K562 (cell line): ENCODE results near the gene IFNA1. TPM values are rescaled to one million over a fixed set of nuclear protein-coding genes. Genes with fewer than 3 reads are reported as not detected.

Source experiments
- ATAC-seq: fragments of 200-7000 bp; cut with Tn5 transposase; 3 replicates; pipeline ENCODE4 v1.9.1; 2020; ENCODE audit warnings: moderate library complexity
- BruUV-seq: library from RNA; stranded (reverse); fragments of 400-500 nt; replicated peaks from 2 replicates; lab custom pipeline; 2021; lab: Mats Ljungman, UMichigan
- CTCF ChIA-PET: fragments of 300-600 bp; formaldehyde crosslinking; extraction: SDS; loops from one replicate; lab custom pipeline; 2021; ENCODE audit warnings: low intra/inter-chr PET ratio; lab: Yijun Ruan, JAX
- POLR2A ChIA-PET: fragments of 300-600, 350-650 bp; sonication (Branson Sonifier 250); formaldehyde crosslinking; extraction: SDS; loops from one replicate; lab custom pipeline; 2021; ENCODE audit warnings: antibody characterized with exemption, inconsistent platforms; lab: Yijun Ruan, JAX
- DNase-seq, 4 experiments: peaks; one replicate each; pipeline versions ENCODE4 v3.0.0 to v3.0.0-alpha.2; 2011 to 2018; ENCODE audit warnings: low spot score in 3 of 4, mixed read lengths in 3 of 4; ENCODE audit errors: extremely low read depth in 1 of 4
- FAIRE-seq: peaks from 2 replicates; lab custom pipeline; 2011; peaks lifted over from hg19 to GRCh38; lab: Jason Lieb, UNC
- H2AFZ ChIP-seq: 2 replicates; pipeline ENCODE4 v1.6.0; 2011; ENCODE audit warnings: low read depth, low read length, control low read depth, inconsistent platforms
- H3K27ac ChIP-seq: fragments of 200-600 bp; 3 replicates; pipeline ENCODE4 v1.8.0; 2011; ENCODE audit warnings: low read depth, mild to moderate bottlenecking, control low read depth, inconsistent platforms, low read length, moderate library complexity, mixed read lengths; ENCODE audit errors: extremely low read depth
- H3K27me3 ChIP-seq, 2 experiments: fragments of 300-600 bp in 1 of 2; 2 replicates in 1 of 2; 3 replicates in 1 of 2; pipeline versions ENCODE4 v1.6.0 to v1.8.0; 2011; ENCODE audit warnings: inconsistent platforms in 2 of 2, low read length in 2 of 2, mild to moderate bottlenecking in 1 of 2, mixed read lengths in 1 of 2, moderate library complexity in 1 of 2; ENCODE audit not compliant: control insufficient read depth in 2 of 2, insufficient read depth in 2 of 2
- H3K36me3 ChIP-seq: fragments of 300-600 bp; 3 replicates; pipeline ENCODE4 v1.8.0; 2011; ENCODE audit warnings: mild to moderate bottlenecking, low read length, inconsistent platforms; ENCODE audit not compliant: control insufficient read depth, insufficient read depth
- H3K4me1 ChIP-seq, 2 experiments: fragments of 200-600 bp in 1 of 2; replicated peaks in 1 of 2; 2 replicates in 1 of 2; 3 replicates in 1 of 2; pipeline versions ENCODE4 v1.5.1 to v1.8.0; 2011; ENCODE audit warnings: inconsistent platforms in 2 of 2, low read length in 2 of 2, mild to moderate bottlenecking in 1 of 2, mixed read lengths in 1 of 2, moderate library complexity in 1 of 2; ENCODE audit not compliant: control insufficient read depth in 2 of 2, insufficient read depth in 2 of 2
- H3K4me2 ChIP-seq: 2 replicates; pipeline ENCODE4 v1.6.1; 2011; ENCODE audit warnings: low read length, control low read depth, inconsistent platforms, mixed read lengths; ENCODE audit not compliant: insufficient read depth
- H3K4me3 ChIP-seq: fragments of 200-600 bp; sonication (generic), shearing (Covaris generic); 2 replicates; pipeline ENCODE4 v1.5.1; 2016; ENCODE audit warnings: control low read depth, inconsistent platforms
- H3K79me2 ChIP-seq: fragments of 200-600 bp; 3 replicates; pipeline ENCODE4 v1.8.0; 2011; ENCODE audit warnings: low read length, inconsistent platforms; ENCODE audit not compliant: control insufficient read depth, insufficient read depth
- H3K9ac ChIP-seq, 2 experiments: 2 replicates each; pipeline versions ENCODE4 v1.6.0 to v1.6.1; 2011; ENCODE audit warnings: low read depth in 2 of 2, low read length in 2 of 2, control low read depth in 1 of 2, inconsistent platforms in 1 of 2, mild to moderate bottlenecking in 1 of 2, mixed read lengths in 1 of 2; ENCODE audit not compliant: insufficient read depth in 1 of 2
- H3K9me1 ChIP-seq: one replicate; pipeline ENCODE4 v1.6.0; 2011; ENCODE audit warnings: inconsistent platforms, mild to moderate bottlenecking, low read length, moderate library complexity; ENCODE audit not compliant: control insufficient read depth, insufficient read depth
- H3K9me3 ChIP-seq: replicated peaks from 2 replicates; pipeline ENCODE4 v1.5.1; 2011; ENCODE audit warnings: low read depth, low read length, inconsistent platforms; ENCODE audit not compliant: control insufficient read depth, insufficient read depth
- H4K20me1 ChIP-seq: replicated peaks from 2 replicates; pipeline ENCODE4 v1.6.1; 2011; ENCODE audit warnings: low read length, inconsistent platforms, mixed read lengths; ENCODE audit not compliant: control insufficient read depth, insufficient read depth
- ATF1 ChIP-seq, 2 experiments: fragments of 450-650 bp in 1 of 2; IDR thresholded peaks; 2 replicates each; pipeline ENCODE4 v1.6.1; 2016; ENCODE audit warnings: missing compliant biosample characterization in 1 of 2, missing genetic modification characterization in 1 of 2
- CGGBP1 ChIP-seq: fragments of 250-450 bp; sonication (Bioruptor Pico); IDR thresholded peaks from 2 replicates; pipeline ENCODE4 v1.9.0; 2021; ENCODE audit warnings: mild to moderate bottlenecking
- EWSR1 ChIP-seq: fragments of 450-650 bp; IDR thresholded peaks from 2 replicates; pipeline ENCODE4 v1.6.1; 2018; ENCODE audit warnings: borderline replicate concordance, mild to moderate bottlenecking, low read depth, moderate library complexity; ENCODE audit not compliant: partially characterized antibody
- HDAC3 ChIP-seq: fragments of 450-650 bp; IDR thresholded peaks from 2 replicates; pipeline ENCODE4 v1.6.1; 2018; ENCODE audit warnings: borderline replicate concordance, mild to moderate bottlenecking, moderate library complexity; ENCODE audit not compliant: partially characterized antibody
- MCM7 ChIP-seq, 2 experiments: fragments of 450-650 bp; IDR thresholded peaks; 2 replicates each; pipeline ENCODE4 v1.6.1; 2016 to 2018
- NFIX ChIP-seq: fragments of 250-450 bp; sonication (Bioruptor Pico); IDR thresholded peaks from 2 replicates; pipeline ENCODE4 v1.4.0; 2020; ENCODE audit warnings: low read depth, mild to moderate bottlenecking, moderate library complexity
- RBM22 ChIP-seq: fragments of 200-400 bp; formaldehyde crosslinking; IDR thresholded peaks from 2 replicates; pipeline ENCODE4 v1.6.1; 2018; ENCODE audit warnings: low read length, low read depth; ENCODE audit not compliant: poor library complexity, severe bottlenecking
- SMC3 ChIP-seq: conservative IDR thresholded peaks from 2 replicates; pipeline ENCODE4 v1.6.1; 2011; ENCODE audit warnings: low read depth, low read length, improper control_type of control experiment; ENCODE audit not compliant: insufficient read depth
- TOE1 ChIP-seq, 2 experiments: fragments of 450-650 bp in 1 of 2; sonication (generic) in 1 of 2; formaldehyde crosslinking in 1 of 2; IDR thresholded peaks; 2 replicates each; pipeline versions ENCODE4 v1.7.1 to v1.8.0; 2016 to 2022; ENCODE audit warnings: borderline replicate concordance in 2 of 2, mild to moderate bottlenecking in 2 of 2, antibody characterized with exemption in 1 of 2, inconsistent platforms in 1 of 2, low read depth in 1 of 2, missing genetic modification reagents in 1 of 2, moderate library complexity in 1 of 2
- ZNF165 ChIP-seq: fragments of 250-450 bp; sonication (Bioruptor Pico); IDR thresholded peaks from 2 replicates; pipeline ENCODE4 v1.4.0; 2020; ENCODE audit warnings: borderline replicate concordance
- ZNF79 ChIP-seq: fragments of 250-450 bp; sonication (Bioruptor Pico); IDR thresholded peaks from 2 replicates; pipeline ENCODE4 v1.4.0; 2020; ENCODE audit warnings: low read depth, mild to moderate bottlenecking, moderate library complexity
- WGBS: fragments of 100-300 bp; shearing (Covaris generic); methylation state at CpG from one replicate; pipeline ENCODE4 v1.1.6; 2016; ENCODE audit warnings: low coverage, mixed read lengths; ENCODE audit not compliant: insufficient coverage; ENCODE audit errors: missing lambda C conversion rate; 5-methylcytosine and 5-hydroxymethylcytosine counted together
- in situ Hi-C: fragments of 300-500 bp; cut with MboI; formaldehyde crosslinking; loops from 4 replicates; pipeline ENCODE4 v1.15.0; 2018; ENCODE audit warnings: inconsistent platforms, mixed read lengths
- intact Hi-C: fragments of 100-400 bp; cut with micrococcal nuclease; formaldehyde crosslinking; loops from 2 replicates; pipeline ENCODE4 v1.14.2; 2022
- polyA plus RNA-seq, 8 experiments: library from polyadenylated mRNA; depleted of rRNA in 4 of 8; stranded (reverse) in 5 of 8; unstranded in 3 of 8; fragments of >200 nt; fragmentation: Nextera tagmentation in 2 of 8; fragmentation: Illumina TruSeq in 1 of 8; extraction: Ambion mirVana in 2 of 8; extraction: Trizol in 1 of 8; gene quantifications; 2 replicates each; pipeline versions ENCODE4 v1.2.1 to v1.2.3, GENCODE V29; 2011 to 2014; ENCODE audit warnings: inconsistent platforms in 1 of 8, missing spikeins in 1 of 8
- total RNA-seq, 7 experiments: library from RNA; depleted of rRNA in 6 of 7; stranded (reverse); fragments of >200 nt in 6 of 7; fragmentation: Illumina TruSeq in 2 of 7; extraction: Trizol in 2 of 7; gene quantifications; 2 replicates each; pipeline versions ENCODE4 v1.2.1 to v1.2.3, GENCODE V29; 2011 to 2021; ENCODE audit warnings: low replicate concordance in 1 of 7
- TF ChIP-seq, protein P1 (sequence below), 2 experiments: IDR thresholded peaks in 1 of 2; conservative IDR thresholded peaks in 1 of 2; 2 replicates each; pipeline ENCODE4 v1.6.1; 2016; ENCODE audit warnings: low read depth in 2 of 2, mild to moderate bottlenecking in 1 of 2, missing compliant biosample characterization in 1 of 2, missing genetic modification characterization in 1 of 2, moderate library complexity in 1 of 2
- TF ChIP-seq, protein P2 (sequence below): fragments of 450-650 bp; conservative IDR thresholded peaks from 2 replicates; pipeline ENCODE4 v1.6.1; 2016; ENCODE audit warnings: missing genetic modification characterization, low read depth, mild to moderate bottlenecking, missing compliant biosample characterization, moderate library complexity
- TF ChIP-seq, protein P3 (sequence below): fragments of 250-450 bp; sonication (Bioruptor Pico); IDR thresholded peaks from 2 replicates; pipeline ENCODE4 v1.8.0; 2022; ENCODE audit warnings: moderate library complexity, mild to moderate bottlenecking, inconsistent platforms

Gene IFNA1
- total and polyA plus RNA-seq, 9 of the 15 experiments (the other 6 are each of a cell fraction or from before 2014, with no cell fraction given) = not detected

DNA sequence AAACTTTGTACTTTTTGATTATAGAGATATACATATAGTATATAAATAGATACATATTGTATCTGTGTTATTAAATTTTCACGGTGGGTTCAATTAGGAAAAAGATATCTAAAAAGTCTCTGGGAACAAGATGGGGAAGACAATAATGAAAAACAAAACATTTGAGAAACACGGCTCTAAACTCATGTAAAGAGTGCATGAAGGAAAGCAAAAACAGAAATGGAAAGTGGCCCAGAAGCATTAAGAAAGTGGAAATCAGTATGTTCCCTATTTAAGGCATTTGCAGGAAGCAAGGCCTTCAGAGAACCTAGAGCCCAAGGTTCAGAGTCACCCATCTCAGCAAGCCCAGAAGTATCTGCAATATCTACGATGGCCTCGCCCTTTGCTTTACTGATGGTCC is at the start of gene IFNA1 (continued):
- TF ChIP-seq, protein P1, sequence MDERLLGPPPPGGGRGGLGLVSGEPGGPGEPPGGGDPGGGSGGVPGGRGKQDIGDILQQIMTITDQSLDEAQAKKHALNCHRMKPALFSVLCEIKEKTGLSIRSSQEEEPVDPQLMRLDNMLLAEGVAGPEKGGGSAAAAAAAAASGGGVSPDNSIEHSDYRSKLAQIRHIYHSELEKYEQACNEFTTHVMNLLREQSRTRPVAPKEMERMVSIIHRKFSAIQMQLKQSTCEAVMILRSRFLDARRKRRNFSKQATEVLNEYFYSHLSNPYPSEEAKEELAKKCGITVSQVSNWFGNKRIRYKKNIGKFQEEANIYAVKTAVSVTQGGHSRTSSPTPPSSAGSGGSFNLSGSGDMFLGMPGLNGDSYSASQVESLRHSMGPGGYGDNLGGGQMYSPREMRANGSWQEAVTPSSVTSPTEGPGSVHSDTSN (CRISPR knock-in tag; IDR thresholded peaks at IDR 0.05; ENCODE audit: low read depth) = no peak
- TF ChIP-seq, protein P1 (tag; conservative IDR thresholded peaks at IDR 0.05; ENCODE audit: low read depth) = no peak
- TF ChIP-seq EWSR1 (no peak), CGGBP1 (CRISPR knock-in tag) (no peak), NFIX (CRISPR knock-in tag) (no peak)
- TF ChIP-seq, protein P2, sequence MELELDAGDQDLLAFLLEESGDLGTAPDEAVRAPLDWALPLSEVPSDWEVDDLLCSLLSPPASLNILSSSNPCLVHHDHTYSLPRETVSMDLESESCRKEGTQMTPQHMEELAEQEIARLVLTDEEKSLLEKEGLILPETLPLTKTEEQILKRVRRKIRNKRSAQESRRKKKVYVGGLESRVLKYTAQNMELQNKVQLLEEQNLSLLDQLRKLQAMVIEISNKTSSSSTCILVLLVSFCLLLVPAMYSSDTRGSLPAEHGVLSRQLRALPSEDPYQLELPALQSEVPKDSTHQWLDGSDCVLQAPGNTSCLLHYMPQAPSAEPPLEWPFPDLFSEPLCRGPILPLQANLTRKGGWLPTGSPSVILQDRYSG = no peak

DNA sequence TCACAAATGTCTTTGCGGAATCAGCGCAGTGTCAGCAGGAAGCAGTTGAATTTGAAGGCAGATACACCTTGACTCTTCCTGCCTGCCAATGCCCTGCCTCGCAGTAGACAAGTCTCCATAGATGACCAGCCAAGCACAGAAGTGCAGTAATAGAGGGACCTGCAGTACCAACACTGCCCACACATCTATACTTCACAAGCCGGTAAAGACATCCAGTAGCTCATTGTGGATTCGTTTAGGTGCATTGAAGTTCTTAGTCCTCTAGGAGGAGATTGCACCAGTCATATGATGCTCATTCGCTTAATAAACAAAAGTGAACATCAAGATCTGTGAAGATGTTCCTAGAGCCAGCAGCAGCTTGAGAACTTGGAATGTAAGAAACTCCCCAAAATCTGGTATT is 48.0 kb upstream of the IFNA1 start:
- no peaks in the 10 kb centered on the region for H3K36me3 ChIP-seq
- H3K4me2 ChIP-seq = no peak overlapping the region
- H3K4me1 ChIP-seq = no peaks in the 10 kb centered on the region
- no peaks in the 10 kb centered on the region for H3K9me1 ChIP-seq
- no peak for FAIRE-seq
- no peak overlapping the region for H3K4me3 ChIP-seq
- no peaks in the 10 kb centered on the region for H3K9me3 ChIP-seq
- no peaks in the 10 kb centered on the region for H3K79me2 ChIP-seq
- WGBS = no CpG with 5 or more reads among the region's 6 CpGs
- in situ Hi-C loops (no loop called here), intact Hi-C loops (no loop called here)
- ChIA-PET POLR2A (no interaction called here), CTCF (no interaction called here)
- ATAC-seq = no peak
- no peak overlapping the region for H3K9ac ChIP-seq
- H3K27ac ChIP-seq = no peak overlapping the region
- no peaks in the 10 kb centered on the region for H4K20me1 ChIP-seq
- H2AFZ ChIP-seq = no peak overlapping the region
- no TSS peak for BruUV-seq
- no peak for DNase-seq
- H3K27me3 ChIP-seq = no peaks in the 10 kb centered on the region
- TF ChIP-seq MCM7 (IDR thresholded peaks at IDR 0.05) = no peak
- TF ChIP-seq, protein P3, sequence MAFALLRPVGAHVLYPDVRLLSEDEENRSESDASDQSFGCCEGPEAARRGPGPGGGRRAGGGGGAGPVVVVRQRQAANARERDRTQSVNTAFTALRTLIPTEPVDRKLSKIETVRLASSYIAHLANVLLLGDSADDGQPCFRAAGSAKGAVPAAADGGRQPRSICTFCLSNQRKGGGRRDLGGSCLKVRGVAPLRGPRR (CRISPR knock-in tag) = no peak
- no peak for TF ChIP-seq TOE1 (IDR thresholded peaks at IDR 0.05; ENCODE audit: borderline replicate concordance)
- TF ChIP-seq TOE1 (CRISPR knock-in tag; IDR thresholded peaks at IDR 0.05; ENCODE audit: borderline replicate concordance, low read depth) = no peak
- TF ChIP-seq SMC3 = no peak
- no peak for TF ChIP-seq RBM22
- no peak for TF ChIP-seq ZNF165 (CRISPR knock-in tag)
- no peak for TF ChIP-seq HDAC3
- no peak for TF ChIP-seq ZNF79 (CRISPR knock-in tag)
- TF ChIP-seq ATF1 (CRISPR knock-in tag; IDR thresholded peaks at IDR 0.05) = no peak
- no peak for TF ChIP-seq ATF1 (tag; IDR thresholded peaks at IDR 0.05)
